Stimulated activated naive CD8-positive, alpha-beta T cell treated with anti-CD3 and anti-CD28 coated beads, Interleukin-15, amount 100 ng/mL, for 72 hours (primary cell): ENCODE data around the gene LRRC14B.
A peak's percentile ranks its signal among the peaks of the same experiment; 100 is the strongest.

Experiments
- ATAC-seq: fragments of 150-1000 bp; cut with Tn5 transposase; 2 replicates; pipeline ENCODE4 v1.10.0; 2021; ENCODE audit warnings: mild to moderate bottlenecking, moderate library complexity
- DNase-seq, 2 donors: peaks; one replicate each; pipeline ENCODE4 v3.0.0; 2021 to 2022
- H3K27ac Mint-ChIP-seq, 2 donors: one replicate each; pipeline ENCODE4 v1.8.0; 2022; ENCODE audit warnings: mild to moderate bottlenecking in 2 of 2, mixed read lengths in 2 of 2, moderate library complexity in 2 of 2
- H3K27me3 Mint-ChIP-seq: one replicate; pipeline ENCODE4 v1.8.0; 2022; ENCODE audit warnings: mixed read lengths
- H3K4me1 Mint-ChIP-seq: one replicate; pipeline ENCODE4 v1.8.0; 2022; ENCODE audit warnings: mild to moderate bottlenecking, mixed read lengths
- H3K4me3 Mint-ChIP-seq, 2 donors: one replicate each; pipeline ENCODE4 v1.8.0; 2022; ENCODE audit warnings: mild to moderate bottlenecking in 2 of 2, mixed read lengths in 2 of 2, moderate library complexity in 1 of 2
- H3K9me3 Mint-ChIP-seq, 2 donors: one replicate each; pipeline ENCODE4 v1.8.0; 2022; ENCODE audit warnings: mixed read lengths in 2 of 2

LRRC14B gene

GRCh38 chr5:166441-167372 is 24.6 kb upstream of the LRRC14B start:
- H3K4me3 Mint-ChIP-seq = no peak overlapping the region
- H3K9me3 Mint-ChIP-seq = peaks cover 0 to 8% of the 10 kb centered on the region in 2 donors
- no peaks in the 10 kb centered on the region for H3K27me3 Mint-ChIP-seq
- DNase-seq = no peak
- no peak overlapping the region for H3K27ac Mint-ChIP-seq
- H3K4me1 Mint-ChIP-seq = no peaks in the 10 kb centered on the region
- ATAC-seq = no peak

GRCh38 chr5:167511-167910 is 23.8 kb upstream of the LRRC14B start:
- Mint-ChIP-seq H3K27me3 (no peaks in the 10 kb centered on the region), H3K4me3 (no peak overlapping the region), H3K4me1 (no peaks in the 10 kb centered on the region)

GRCh38 chr5:167982-168660 is 23.2 kb upstream of the LRRC14B start:
- no peaks in the 10 kb centered on the region for H3K27me3 Mint-ChIP-seq
- ATAC-seq = no peak
- peaks cover 0 to 8% of the 10 kb centered on the region in 2 donors for H3K9me3 Mint-ChIP-seq
- H3K27ac Mint-ChIP-seq = no peak overlapping the region
- H3K4me1 Mint-ChIP-seq = no peaks in the 10 kb centered on the region
- no peak overlapping the region for H3K4me3 Mint-ChIP-seq
- peak in 1 of 2 donors; percentile 4 for DNase-seq

More at GRCh38 chr5:167511-167910, 23.8 kb upstream of the LRRC14B start:
- DNase-seq = peak in 1 of 2 donors; percentile 4
- no peak for ATAC-seq
- H3K9me3 Mint-ChIP-seq = peaks cover 0 to 8% of the 10 kb centered on the region in 2 donors
- no peak overlapping the region for H3K27ac Mint-ChIP-seq

GRCh38 chr5:169071-169727 is 22.1 kb upstream of the LRRC14B start:
- Mint-ChIP-seq H3K4me1 (no peaks in the 10 kb centered on the region), H3K27me3 (no peaks in the 10 kb centered on the region), H3K9me3 (peaks cover 0 to 7% of the 10 kb centered on the region in 2 donors), H3K4me3 (no peak overlapping the region), H3K27ac (no peak overlapping the region)
- no peak for ATAC-seq
- peak in 1 of 2 donors; percentile 5 for DNase-seq

GRCh38 chr5:169728-170094 is 21.6 kb upstream of the LRRC14B start:
- peaks cover 0 to 2% of the 10 kb centered on the region in 2 donors for H3K9me3 Mint-ChIP-seq
- DNase-seq (no peak), ATAC-seq (no peak)
- no peak overlapping the region for H3K27ac Mint-ChIP-seq
- no peaks in the 10 kb centered on the region for H3K27me3 Mint-ChIP-seq
- H3K4me1 Mint-ChIP-seq = no peaks in the 10 kb centered on the region
- H3K4me3 Mint-ChIP-seq = no peak overlapping the region

DNA sequence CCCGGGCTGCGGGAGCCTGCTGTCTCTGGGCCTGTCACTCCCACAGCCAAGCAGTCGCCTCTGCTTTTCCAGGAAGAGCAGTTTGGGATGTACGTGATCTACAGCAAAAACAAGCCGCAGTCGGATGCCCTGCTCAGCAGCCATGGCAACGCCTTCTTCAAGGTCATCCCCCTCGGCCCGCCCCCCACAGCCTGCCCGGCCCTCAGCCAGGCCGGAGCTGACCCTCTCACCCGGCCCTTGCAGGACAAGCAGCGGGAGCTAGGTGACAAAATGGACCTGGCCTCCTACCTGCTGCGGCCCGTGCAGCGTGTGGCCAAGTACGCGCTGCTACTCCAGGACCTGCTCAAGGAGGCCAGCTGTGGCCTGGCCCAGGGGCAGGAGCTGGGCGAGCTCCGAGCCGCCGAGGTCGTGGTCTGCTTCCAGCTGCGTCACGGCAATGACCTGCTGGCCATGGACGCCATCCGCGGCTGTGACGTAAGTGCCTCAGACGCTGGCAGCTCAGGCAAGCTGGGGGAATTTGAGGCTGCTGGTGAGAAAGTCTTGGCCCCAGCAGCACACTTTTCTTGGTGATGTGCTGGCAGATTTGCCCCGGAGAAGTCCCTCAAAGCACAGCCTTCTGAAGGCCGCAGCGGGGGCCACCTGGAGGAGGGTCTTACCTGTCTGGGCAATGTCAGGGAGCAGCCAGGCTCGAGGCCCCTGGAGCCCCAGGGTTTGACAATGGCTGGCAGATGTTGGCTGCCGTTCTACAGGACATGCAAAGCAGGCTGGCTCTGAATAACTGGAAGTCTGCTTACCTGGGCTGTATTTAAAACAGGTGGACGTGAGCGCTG is 20.1 kb upstream of the LRRC14B start:
- no peaks in the 10 kb centered on the region for H3K27me3 Mint-ChIP-seq
- DNase-seq (peak in 1 of 2 donors; percentile 4), ATAC-seq (no peak)
- no peaks in the 10 kb centered on the region for H3K4me1 Mint-ChIP-seq
- no peak overlapping the region for H3K27ac Mint-ChIP-seq
- H3K4me3 Mint-ChIP-seq = no peak overlapping the region
- no peaks in the 10 kb centered on the region for H3K9me3 Mint-ChIP-seq

DNA sequence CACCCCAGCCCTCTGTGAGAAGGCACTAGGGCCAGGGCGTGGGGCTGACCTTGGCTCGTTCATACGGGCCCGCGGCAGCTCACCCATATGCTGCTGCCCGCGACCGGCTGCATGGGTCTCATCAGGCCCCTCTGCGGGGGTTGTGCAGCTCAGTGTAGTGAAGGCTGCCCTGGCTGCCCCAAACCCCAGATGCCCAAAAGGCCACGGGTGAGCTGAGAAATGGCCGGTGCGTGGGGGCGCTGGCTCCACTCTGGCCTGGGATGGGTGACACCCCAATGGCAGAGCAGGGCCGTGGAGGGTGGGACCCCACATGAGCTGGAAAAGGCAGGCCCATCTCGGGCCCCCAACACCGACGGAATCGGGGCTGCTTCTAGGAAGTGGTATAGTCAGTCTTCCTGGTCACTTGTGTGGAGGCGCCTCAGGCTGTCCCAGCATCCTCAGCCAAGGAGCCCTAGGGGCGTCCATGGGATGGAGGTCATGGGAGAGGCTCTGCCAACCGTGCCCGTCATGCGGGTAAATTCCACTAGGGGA is 19.4 kb upstream of the LRRC14B start:
- no peak overlapping the region for H3K27ac Mint-ChIP-seq
- no peaks in the 10 kb centered on the region for H3K9me3 Mint-ChIP-seq
- no peaks in the 10 kb centered on the region for H3K4me1 Mint-ChIP-seq
- no peaks in the 10 kb centered on the region for H3K27me3 Mint-ChIP-seq
- no peak overlapping the region for H3K4me3 Mint-ChIP-seq
- ATAC-seq = peak; percentile 31
- peak in 1 of 2 donors; percentile 5 for DNase-seq

DNA sequence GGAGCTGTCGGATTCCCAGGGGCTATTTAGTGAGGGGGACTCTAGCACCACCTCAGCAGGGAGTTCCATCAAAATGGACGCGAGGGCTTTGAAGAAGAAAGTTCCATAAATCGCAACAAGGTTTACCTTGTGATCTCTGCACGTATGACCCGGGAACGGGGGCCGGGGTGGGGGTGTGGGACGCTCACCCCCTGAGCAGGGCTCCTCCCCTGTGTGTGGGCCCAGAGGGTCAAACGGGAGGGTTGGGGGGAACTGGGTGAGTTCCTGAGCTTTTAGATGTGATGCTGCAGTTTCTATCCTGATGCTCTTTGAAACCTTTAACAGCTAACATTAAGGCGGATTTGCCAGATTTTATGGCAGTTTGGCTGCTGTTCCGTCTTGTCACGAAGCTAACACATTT is 18.9 kb upstream of the LRRC14B start:
- Mint-ChIP-seq H3K27me3 (no peaks in the 10 kb centered on the region), H3K27ac (no peak overlapping the region), H3K4me3 (no peak overlapping the region), H3K4me1 (no peaks in the 10 kb centered on the region), H3K9me3 (no peaks in the 10 kb centered on the region)
- ATAC-seq (no peak), DNase-seq (peak in 1 of 2 donors; percentile 2)

DNA sequence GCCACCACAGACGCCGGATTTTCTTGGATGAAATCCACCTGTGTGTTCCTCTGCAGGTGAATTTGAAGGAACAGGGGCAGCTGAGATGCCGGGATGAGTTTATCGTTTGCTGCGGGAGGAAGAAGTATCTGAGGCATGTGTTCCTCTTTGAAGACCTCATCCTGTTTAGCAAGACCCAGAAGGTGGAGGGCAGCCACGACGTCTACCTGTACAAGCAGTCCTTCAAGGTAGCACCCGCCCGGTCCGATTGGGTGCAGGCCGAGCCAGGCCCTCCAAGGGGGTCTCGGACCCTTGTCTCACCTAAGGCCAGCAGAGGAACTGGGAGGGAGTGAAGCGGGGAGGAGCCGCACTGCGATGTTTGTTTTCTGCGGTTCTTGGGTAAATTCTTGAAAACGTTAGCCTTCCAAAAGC is 18.4 kb upstream of the LRRC14B start:
- Mint-ChIP-seq H3K27ac (no peak overlapping the region), H3K4me3 (no peak overlapping the region), H3K9me3 (no peaks in the 10 kb centered on the region), H3K27me3 (no peaks in the 10 kb centered on the region), H3K4me1 (no peaks in the 10 kb centered on the region)
- DNase-seq (no peak), ATAC-seq (no peak)

DNA sequence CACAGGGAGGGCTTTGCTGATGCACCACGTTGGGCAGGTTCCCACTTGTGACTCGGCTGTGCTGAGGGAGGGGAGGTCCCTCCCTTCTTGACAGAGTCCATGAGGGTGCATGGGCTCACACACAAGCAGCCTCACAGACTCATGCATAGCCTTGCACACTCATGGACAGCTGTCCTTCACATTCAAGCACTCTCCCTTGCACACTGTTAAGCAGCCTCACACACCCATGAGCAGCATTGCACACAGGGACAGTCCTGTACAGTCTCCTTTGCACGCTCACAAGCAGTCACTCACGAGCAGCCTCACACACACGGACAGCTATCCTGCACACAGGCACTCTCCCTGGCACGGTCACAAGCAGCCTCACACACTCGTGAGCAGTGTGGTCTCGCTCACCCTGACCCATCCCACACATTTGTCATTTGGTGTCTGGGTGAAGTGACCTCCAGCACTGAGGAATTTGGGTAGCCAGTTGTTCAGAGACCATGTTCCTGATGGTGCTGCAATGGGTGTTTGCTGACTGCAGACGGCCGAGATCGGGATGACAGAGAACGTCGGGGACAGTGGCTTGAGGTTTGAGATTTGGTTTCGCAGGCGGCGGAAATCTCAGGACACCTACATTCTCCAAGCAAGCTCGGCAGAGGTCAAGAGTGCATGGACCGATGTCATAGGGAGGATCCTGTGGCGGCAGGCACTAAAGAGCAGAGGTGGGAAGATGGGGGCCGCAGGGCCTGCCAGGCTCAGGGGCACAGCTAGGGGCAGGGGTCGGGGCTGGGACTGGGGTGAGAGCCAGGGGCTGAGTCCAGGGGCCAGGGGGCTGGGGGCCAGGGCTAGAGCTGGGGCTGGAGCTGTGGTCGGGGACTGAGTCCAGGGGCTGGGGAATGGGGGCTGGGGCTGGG is 17.7 kb upstream of the LRRC14B start:
- Mint-ChIP-seq H3K4me3 (no peak overlapping the region), H3K27me3 (no peaks in the 10 kb centered on the region), H3K27ac (no peak overlapping the region), H3K9me3 (no peaks in the 10 kb centered on the region), H3K4me1 (no peaks in the 10 kb centered on the region)
- no peak for DNase-seq
- peak; percentile 43 for ATAC-seq

DNA sequence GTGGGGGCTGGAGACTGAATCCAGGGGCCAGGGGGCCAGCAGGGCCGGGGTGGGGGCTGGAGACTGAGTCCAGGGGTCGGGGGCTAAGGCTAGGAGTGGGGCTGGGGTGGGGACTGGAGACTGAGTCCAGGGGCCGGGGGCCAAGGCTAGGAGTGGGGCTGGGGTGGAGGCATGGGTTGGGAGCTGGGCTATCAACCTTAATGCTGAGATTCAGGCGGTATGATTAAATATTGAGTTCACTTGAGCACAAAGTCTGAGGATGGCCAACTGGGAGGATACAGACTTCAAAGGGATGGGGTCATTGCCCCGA is 17.0 kb upstream of the LRRC14B start:
- ATAC-seq = no peak
- no peak for DNase-seq
- Mint-ChIP-seq H3K4me1 (no peaks in the 10 kb centered on the region), H3K9me3 (no peaks in the 10 kb centered on the region), H3K4me3 (no peak overlapping the region), H3K27ac (no peak overlapping the region), H3K27me3 (no peaks in the 10 kb centered on the region)

GRCh38 chr5:174876-175465 is 16.3 kb upstream of the LRRC14B start:
- Mint-ChIP-seq H3K9me3 (no peaks in the 10 kb centered on the region), H3K27me3 (no peaks in the 10 kb centered on the region), H3K27ac (no peak overlapping the region), H3K4me1 (no peaks in the 10 kb centered on the region), H3K4me3 (no peak overlapping the region)
- ATAC-seq = no peak
- no peak for DNase-seq

DNA sequence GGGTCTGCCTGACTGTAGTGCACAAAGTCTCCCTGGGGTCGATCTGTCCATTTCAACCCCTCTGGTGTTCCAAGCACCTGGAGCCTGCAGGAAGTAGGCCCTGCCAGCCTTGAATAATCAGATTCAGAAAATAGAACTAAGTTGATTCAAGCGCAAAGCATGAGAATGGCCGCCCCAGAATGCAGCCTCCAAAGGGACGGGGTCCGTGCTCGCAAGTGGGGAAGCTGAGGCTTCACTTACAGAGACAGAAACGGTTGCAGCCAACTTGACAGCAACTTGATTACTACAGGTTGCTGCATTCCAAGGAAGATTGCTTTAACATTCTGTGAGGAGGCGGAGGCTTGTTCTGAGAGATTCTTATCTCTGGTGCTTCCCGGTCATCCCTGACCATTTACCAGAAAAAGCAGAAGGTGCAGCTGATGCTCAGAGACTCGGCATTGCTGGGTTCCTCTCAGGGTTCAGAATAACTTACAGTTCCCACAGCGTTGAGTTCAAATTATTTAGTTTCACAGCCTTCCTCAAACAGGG is 14.9 kb upstream of the LRRC14B start:
- Mint-ChIP-seq H3K4me1 (no peaks in the 10 kb centered on the region), H3K4me3 (no peak overlapping the region), H3K27me3 (no peaks in the 10 kb centered on the region), H3K27ac (no peak overlapping the region), H3K9me3 (no peaks in the 10 kb centered on the region)
- DNase-seq (no peak), ATAC-seq (no peak)

DNA sequence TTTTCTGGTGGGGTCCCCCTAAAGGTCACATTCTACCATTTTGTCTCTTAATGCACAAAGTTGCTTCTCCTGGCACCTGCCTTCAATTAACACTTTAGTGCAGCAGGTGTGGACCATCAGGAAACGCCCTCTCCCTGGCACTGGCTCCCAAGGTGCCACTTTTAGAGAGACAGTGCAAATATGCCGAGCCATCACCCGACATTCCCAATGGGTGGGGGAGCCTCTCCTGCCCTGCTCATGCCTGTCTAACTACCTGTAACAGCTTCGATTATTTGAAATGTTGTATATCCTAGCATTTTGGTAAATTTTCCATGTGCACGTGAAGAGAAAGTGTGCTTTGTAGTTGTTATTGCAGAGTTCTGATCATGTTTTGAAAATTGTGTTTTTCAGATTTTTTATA is 13.2 kb upstream of the LRRC14B start:
- Mint-ChIP-seq H3K4me1 (no peaks in the 10 kb centered on the region), H3K9me3 (no peaks in the 10 kb centered on the region), H3K27me3 (no peaks in the 10 kb centered on the region), H3K27ac (no peak overlapping the region), H3K4me3 (no peak overlapping the region)
- DNase-seq (no peak), ATAC-seq (no peak)
